Peyer's patch (tissue), 4 donors: Measurements from ENCODE around the gene ZNF548. TPM values are rescaled to one million over a fixed set of nuclear protein-coding genes. Genes with fewer than 3 reads are reported as not detected.

Experiments used
- DNase-seq, 3 donors: peaks; one replicate each; pipeline ENCODE4 v3.0.0-alpha.2; 2017 to 2019
- H3K27ac ChIP-seq, 4 donors: fragments of 200-600 bp; sonication (generic); one replicate each; pipeline ENCODE4 v1.5.1; 2016 to 2019
- H3K27me3 ChIP-seq, 2 donors: fragments of 200-600 bp; sonication (generic); one replicate each; pipeline ENCODE4 v1.5.1; 2019
- H3K36me3 ChIP-seq, 3 donors: fragments of 200-600 bp; sonication (generic); one replicate each; pipeline ENCODE4 v1.5.1; 2016 to 2019
- H3K4me1 ChIP-seq, 4 donors: fragments of 200-600 bp; sonication (generic); one replicate each; pipeline ENCODE4 v1.5.1; 2016 to 2019
- H3K4me3 ChIP-seq, 4 donors: fragments of 200-600 bp; sonication (generic); 1 replicate in 3 of 4; 2 replicates in 1 of 4; pipeline ENCODE4 v1.5.1; 2016 to 2019; ENCODE audit warnings: mild to moderate bottlenecking in 1 of 4
- H3K9me3 ChIP-seq, 4 donors: fragments of 200-600 bp; sonication (generic); one replicate each; pipeline ENCODE4 v1.5.1; 2016 to 2019; ENCODE audit warnings: mild to moderate bottlenecking in 1 of 4
- POLR2A ChIP-seq, 2 donors: fragments of 450-650 bp; IDR thresholded peaks; one replicate each; pipeline ENCODE4 v1.5.1; 2017; ENCODE audit warnings: antibody characterized with exemption in 2 of 2, mild to moderate bottlenecking in 2 of 2, moderate library complexity in 2 of 2
- total RNA-seq, 4 donors: library from RNA; depleted of rRNA; stranded (reverse); fragments of >200 nt; gene quantifications; one replicate each; pipeline ENCODE4 v1.1.0, GENCODE V29; 2016
- TF ChIP-seq, protein P1 (sequence below), 6 experiments: fragments of 450-650 bp in 4 of 6; fragments of 200-600 bp in 2 of 6; sonication (generic) in 1 of 6; IDR thresholded peaks; one replicate each; pipeline ENCODE4 v1.5.1; 2017 to 2019; ENCODE audit warnings: antibody characterized with exemption in 6 of 6, mild to moderate bottlenecking in 3 of 6, moderate library complexity in 1 of 6

The ZNF548 gene
- total RNA-seq, 4 donors from 2014 or later, result 10.7 to 47.9 (median 20.7) TPM

DNA sequence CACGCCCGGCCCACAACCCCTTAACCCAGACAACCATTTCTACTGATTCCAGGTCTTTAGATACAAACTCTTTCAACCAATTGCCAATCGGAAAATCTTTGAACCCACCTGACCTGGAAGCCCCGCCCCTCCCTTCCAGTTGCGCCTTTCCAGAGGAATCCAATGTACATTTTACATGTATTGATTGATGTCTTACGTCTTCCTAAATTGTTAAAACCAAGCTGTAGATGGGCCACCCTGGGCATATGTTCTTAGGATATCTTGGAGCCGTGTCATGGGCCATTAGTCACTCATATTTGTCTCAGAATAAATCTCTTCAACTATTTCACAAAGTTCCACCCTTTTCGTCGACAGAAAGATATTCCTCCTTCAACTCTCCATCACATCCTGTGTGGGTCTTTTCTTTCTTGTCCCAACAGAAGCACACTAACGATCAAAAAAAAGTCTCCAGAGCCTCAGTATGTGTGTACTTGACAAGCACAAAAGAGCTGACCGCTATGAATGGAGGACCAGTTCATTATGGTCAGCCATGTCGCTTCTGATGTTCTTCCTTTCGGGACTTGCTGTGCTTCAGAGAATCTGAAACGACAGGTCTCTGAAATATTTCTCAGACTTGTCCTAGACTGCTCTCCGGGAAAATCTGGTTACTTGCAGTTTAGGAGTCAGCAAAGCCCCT is 44.9 kb downstream of the ZNF548 start:
- Histone ChIP-seq H3K4me1 (peaks cover 0 to 11% (median 0%) of the 10 kb centered on the region in 4 donors), H3K9me3 (peaks cover 0 to 2% (median 0%) of the 10 kb centered on the region in 4 donors), H3K4me3 (peak overlapping the region; percentile 58 to 90 (median 78)), H3K27me3 (no peaks in the 10 kb centered on the region), H3K36me3 (no peaks in the 10 kb centered on the region), H3K27ac (peak overlapping the region in 2 of 4 donors; percentile 74 to 88)
- DNase-seq, result no peak
- TF ChIP-seq POLR2A (IDR thresholded peaks at IDR 0.05), result no peak
- TF ChIP-seq, protein P1, sequence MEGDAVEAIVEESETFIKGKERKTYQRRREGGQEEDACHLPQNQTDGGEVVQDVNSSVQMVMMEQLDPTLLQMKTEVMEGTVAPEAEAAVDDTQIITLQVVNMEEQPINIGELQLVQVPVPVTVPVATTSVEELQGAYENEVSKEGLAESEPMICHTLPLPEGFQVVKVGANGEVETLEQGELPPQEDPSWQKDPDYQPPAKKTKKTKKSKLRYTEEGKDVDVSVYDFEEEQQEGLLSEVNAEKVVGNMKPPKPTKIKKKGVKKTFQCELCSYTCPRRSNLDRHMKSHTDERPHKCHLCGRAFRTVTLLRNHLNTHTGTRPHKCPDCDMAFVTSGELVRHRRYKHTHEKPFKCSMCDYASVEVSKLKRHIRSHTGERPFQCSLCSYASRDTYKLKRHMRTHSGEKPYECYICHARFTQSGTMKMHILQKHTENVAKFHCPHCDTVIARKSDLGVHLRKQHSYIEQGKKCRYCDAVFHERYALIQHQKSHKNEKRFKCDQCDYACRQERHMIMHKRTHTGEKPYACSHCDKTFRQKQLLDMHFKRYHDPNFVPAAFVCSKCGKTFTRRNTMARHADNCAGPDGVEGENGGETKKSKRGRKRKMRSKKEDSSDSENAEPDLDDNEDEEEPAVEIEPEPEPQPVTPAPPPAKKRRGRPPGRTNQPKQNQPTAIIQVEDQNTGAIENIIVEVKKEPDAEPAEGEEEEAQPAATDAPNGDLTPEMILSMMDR (IDR thresholded peaks at IDR 0.05), result no peak

GRCh38 chr19:57435062-57435978 is 45.7 kb downstream of the ZNF548 start, which contains the start of gene ZNF749:
TSS of gene ZNF749 (plus strand) at chr19:57435325. CDS start at chr19:57435579, 254 bp downstream.
- peaks cover 0 to 2% (median 0%) of the 10 kb centered on the region in 4 donors for H3K9me3 ChIP-seq
- TF ChIP-seq, protein P1 (IDR thresholded peaks at IDR 0.05), result no peak
- TF ChIP-seq POLR2A (IDR thresholded peaks at IDR 0.05), result peak; percentile 40 to 46
- H3K27me3 ChIP-seq, result no peaks in the 10 kb centered on the region
- peaks cover 0 to 11% (median 0%) of the 10 kb centered on the region in 4 donors for H3K4me1 ChIP-seq
- H3K4me3 ChIP-seq, result peak within 1 kb of the TSS; percentile 58 to 90 (median 78)
- H3K27ac ChIP-seq, result peak within 1 kb of the TSS; percentile 58 to 88 (median 72)
- H3K36me3 ChIP-seq, result no peaks in the 10 kb centered on the region
- DNase-seq, result peak; percentile 94 to 100 (median 99)

GRCh38 chr19:57436417-57436816 is 46.8 kb downstream of the ZNF548 start:
- H3K27ac ChIP-seq, result no peak overlapping the region
- H3K36me3 ChIP-seq, result no peaks in the 10 kb centered on the region
- TF ChIP-seq, protein P1 (IDR thresholded peaks at IDR 0.05), result no peak
- no peak for TF ChIP-seq POLR2A (IDR thresholded peaks at IDR 0.05)
- DNase-seq, result no peak
- H3K9me3 ChIP-seq, result peaks cover 0 to 2% (median 0%) of the 10 kb centered on the region in 4 donors
- peak overlapping the region in 2 of 4 donors; percentile 58 to 90 for H3K4me3 ChIP-seq
- H3K27me3 ChIP-seq, result no peaks in the 10 kb centered on the region
- peaks cover 0 to 11% (median 0%) of the 10 kb centered on the region in 4 donors for H3K4me1 ChIP-seq

GRCh38 chr19:57437931-57438330 is 48.3 kb downstream of the ZNF548 start:
- no peak for TF ChIP-seq POLR2A (IDR thresholded peaks at IDR 0.05)
- TF ChIP-seq, protein P1 (IDR thresholded peaks at IDR 0.05), result no peak
- Histone ChIP-seq H3K4me3 (no peak overlapping the region), H3K36me3 (peaks cover 0 to 10% (median 0%) of the 10 kb centered on the region in 3 donors), H3K27ac (no peak overlapping the region), H3K4me1 (peaks cover 0 to 11% (median 0%) of the 10 kb centered on the region in 4 donors), H3K9me3 (peaks cover 0 to 2% (median 0%) of the 10 kb centered on the region in 4 donors), H3K27me3 (no peaks in the 10 kb centered on the region)
- DNase-seq, result no peak

GRCh38 chr19:57438925-57439324 is 49.3 kb downstream of the ZNF548 start:
- H3K27ac ChIP-seq, result no peak overlapping the region
- DNase-seq, result no peak
- TF ChIP-seq, protein P1 (IDR thresholded peaks at IDR 0.05), result no peak
- TF ChIP-seq POLR2A (IDR thresholded peaks at IDR 0.05), result no peak
- peaks cover 0 to 20% (median 0%) of the 10 kb centered on the region in 3 donors for H3K36me3 ChIP-seq
- H3K4me1 ChIP-seq, result peaks cover 0 to 11% (median 0%) of the 10 kb centered on the region in 4 donors
- H3K27me3 ChIP-seq, result no peaks in the 10 kb centered on the region
- no peak overlapping the region for H3K4me3 ChIP-seq
- peaks cover 0 to 10% (median 0%) of the 10 kb centered on the region in 4 donors for H3K9me3 ChIP-seq
